ENCODE data around the gene ACVR1B.

Gene ACVR1B

GRCh38 chr12:51926064-51926632 is 25.4 kb upstream of the ACVR1B start:
- Histone ChIP-seq H3K4me3 (ENCODE audit: low read length) (no peak overlapping the region), H3K18ac (ENCODE audit: low read length) (no peak overlapping the region), H3K27me3 (ENCODE audit: insufficient read depth, low read length, poor library complexity) (no peaks in the 10 kb centered on the region), H2AK5ac (ENCODE audit: low read length) (no peak overlapping the region), H3K4me1 (ENCODE audit: control insufficient read depth, low read depth, low read length) (peaks cover 16% of the 10 kb centered on the region), H2BK120ac (ENCODE audit: low read depth, low read length) (no peak overlapping the region), H4K5ac (ENCODE audit: low read length) (no peak overlapping the region), H3K79me2 (ENCODE audit: control insufficient read depth, insufficient read depth, low read length) (no peaks in the 10 kb centered on the region), H3K9ac (ENCODE audit: low read length) (peak overlapping the region; percentile 35), H3K23ac (ENCODE audit: low read length) (no peak overlapping the region), H4K8ac (ENCODE audit: low read depth, low read length) (peak overlapping the region; percentile 39), H2BK5ac (ENCODE audit: low read length) (peak overlapping the region; percentile 59), H3K27ac (ENCODE audit: low read depth, low read length) (peak overlapping the region; percentile 20), H3K4ac (ENCODE audit: low read depth, low read length) (no peak overlapping the region), H2BK15ac (replicated peaks; ENCODE audit: low read depth) (no peak overlapping the region), H3K4me2 (ENCODE audit: low read length) (no peak overlapping the region), H3K79me1 (ENCODE audit: low read length) (no peaks in the 10 kb centered on the region), H3K36me3 (ENCODE audit: control insufficient read depth, insufficient read depth, low read length) (no peaks in the 10 kb centered on the region), H3K56ac (ENCODE audit: low read length) (peak overlapping the region; percentile 77)
- WGBS (ENCODE audit: extremely low coverage, insufficient coverage, low lambda C conversion rate) = no CpG with 5 or more reads among the region's 8 CpGs
- DNase-seq = peak; percentile 79

- no peak overlapping the region for H2AK5ac ChIP-seq (ENCODE audit: low read length)
- no peaks in the 10 kb centered on the region for H3K79me1 ChIP-seq (ENCODE audit: low read length)
- H4K5ac ChIP-seq (ENCODE audit: low read length) = no peak overlapping the region
- no peak overlapping the region for H3K18ac ChIP-seq (ENCODE audit: low read length)
- no peak overlapping the region for H3K4ac ChIP-seq (ENCODE audit: low read depth, low read length)
- no peak overlapping the region for H2BK5ac ChIP-seq (ENCODE audit: low read length)
- H3K4me3 ChIP-seq (ENCODE audit: low read length) = no peak overlapping the region
- H3K4me1 ChIP-seq (ENCODE audit: control insufficient read depth, low read depth, low read length) = peaks cover 15% of the 10 kb centered on the region
- no peak overlapping the region for H3K9ac ChIP-seq (ENCODE audit: low read length)
- H2BK15ac ChIP-seq (replicated peaks; ENCODE audit: low read depth) = no peak overlapping the region
- H3K23ac ChIP-seq (ENCODE audit: low read length) = no peak overlapping the region
- H3K27me3 ChIP-seq (ENCODE audit: insufficient read depth, low read length, poor library complexity) = no peaks in the 10 kb centered on the region
- H3K27ac ChIP-seq (ENCODE audit: low read depth, low read length) = no peak overlapping the region
- no peaks in the 10 kb centered on the region for H3K36me3 ChIP-seq (ENCODE audit: control insufficient read depth, insufficient read depth, low read length)
- DNase-seq = peak; percentile 77
- no peak overlapping the region for H2BK120ac ChIP-seq (ENCODE audit: low read depth, low read length)
- no peaks in the 10 kb centered on the region for H3K79me2 ChIP-seq (ENCODE audit: control insufficient read depth, insufficient read depth, low read length)
- H3K56ac ChIP-seq (ENCODE audit: low read length) = no peak overlapping the region
- WGBS (ENCODE audit: extremely low coverage, insufficient coverage, low lambda C conversion rate) = no CpG with 5 or more reads among the region's 2 CpGs
- no peak overlapping the region for H4K8ac ChIP-seq (ENCODE audit: low read depth, low read length)
- no peak overlapping the region for H3K4me2 ChIP-seq (ENCODE audit: low read length)
Measured at GRCh38 chr12:51926718-51927117, 24.8 kb upstream of the ACVR1B start.

- H2AK5ac ChIP-seq (ENCODE audit: low read length) = no peak overlapping the region
- no CpG with 5 or more reads among the region's 5 CpGs for WGBS (ENCODE audit: extremely low coverage, insufficient coverage, low lambda C conversion rate)
Measured at GRCh38 chr12:51932218-51933076, 19.1 kb upstream of the ACVR1B start.

GRCh38 chr12:51934080-51934479 is 17.4 kb upstream of the ACVR1B start:
- no peak overlapping the region for H3K4me3 ChIP-seq (ENCODE audit: low read length)
- no peak overlapping the region for H3K18ac ChIP-seq (ENCODE audit: low read length)
- WGBS (ENCODE audit: extremely low coverage, insufficient coverage, low lambda C conversion rate) = no CpG with 5 or more reads among the region's 4 CpGs
- no peak overlapping the region for H3K56ac ChIP-seq (ENCODE audit: low read length)
- H2BK15ac ChIP-seq (replicated peaks; ENCODE audit: low read depth) = no peak overlapping the region
- no peak overlapping the region for H3K23ac ChIP-seq (ENCODE audit: low read length)
- H3K4me2 ChIP-seq (ENCODE audit: low read length) = no peak overlapping the region
- H4K5ac ChIP-seq (ENCODE audit: low read length) = no peak overlapping the region
- no peak overlapping the region for H3K27ac ChIP-seq (ENCODE audit: low read depth, low read length)
- DNase-seq = no peak
- H3K79me1 ChIP-seq (ENCODE audit: low read length) = no peaks in the 10 kb centered on the region
- H3K36me3 ChIP-seq (ENCODE audit: control insufficient read depth, insufficient read depth, low read length) = no peaks in the 10 kb centered on the region
- no peak overlapping the region for H3K4ac ChIP-seq (ENCODE audit: low read depth, low read length)
- H3K79me2 ChIP-seq (ENCODE audit: control insufficient read depth, insufficient read depth, low read length) = no peaks in the 10 kb centered on the region
- H3K4me1 ChIP-seq (ENCODE audit: control insufficient read depth, low read depth, low read length) = no peaks in the 10 kb centered on the region
- no peaks in the 10 kb centered on the region for H3K27me3 ChIP-seq (ENCODE audit: insufficient read depth, low read length, poor library complexity)
- no peak overlapping the region for H2BK5ac ChIP-seq (ENCODE audit: low read length)
- no peak overlapping the region for H4K8ac ChIP-seq (ENCODE audit: low read depth, low read length)
- no peak overlapping the region for H2AK5ac ChIP-seq (ENCODE audit: low read length)
- no peak overlapping the region for H2BK120ac ChIP-seq (ENCODE audit: low read depth, low read length)
- no peak overlapping the region for H3K9ac ChIP-seq (ENCODE audit: low read length)

More at GRCh38 chr12:51932218-51933076, 19.1 kb upstream of the ACVR1B start:
- no peaks in the 10 kb centered on the region for H3K4me1 ChIP-seq (ENCODE audit: control insufficient read depth, low read depth, low read length)
- no peak overlapping the region for H2BK5ac ChIP-seq (ENCODE audit: low read length)
- no peak overlapping the region for H2BK15ac ChIP-seq (replicated peaks; ENCODE audit: low read depth)
- no peak overlapping the region for H3K56ac ChIP-seq (ENCODE audit: low read length)
- H3K27ac ChIP-seq (ENCODE audit: low read depth, low read length) = no peak overlapping the region
- no peaks in the 10 kb centered on the region for H3K36me3 ChIP-seq (ENCODE audit: control insufficient read depth, insufficient read depth, low read length)
- no peaks in the 10 kb centered on the region for H3K27me3 ChIP-seq (ENCODE audit: insufficient read depth, low read length, poor library complexity)
- H3K4ac ChIP-seq (ENCODE audit: low read depth, low read length) = no peak overlapping the region
- DNase-seq = no peak
- no peaks in the 10 kb centered on the region for H3K79me1 ChIP-seq (ENCODE audit: low read length)
- no peak overlapping the region for H3K23ac ChIP-seq (ENCODE audit: low read length)
- H4K5ac ChIP-seq (ENCODE audit: low read length) = no peak overlapping the region
- H3K79me2 ChIP-seq (ENCODE audit: control insufficient read depth, insufficient read depth, low read length) = no peaks in the 10 kb centered on the region
- H3K4me3 ChIP-seq (ENCODE audit: low read length) = no peak overlapping the region
- no peak overlapping the region for H3K4me2 ChIP-seq (ENCODE audit: low read length)
- H3K9ac ChIP-seq (ENCODE audit: low read length) = no peak overlapping the region
- no peak overlapping the region for H2BK120ac ChIP-seq (ENCODE audit: low read depth, low read length)
- no peak overlapping the region for H3K18ac ChIP-seq (ENCODE audit: low read length)
- no peak overlapping the region for H4K8ac ChIP-seq (ENCODE audit: low read depth, low read length)

GRCh38 chr12:51937926-51938325 is 13.6 kb upstream of the ACVR1B start:
- Histone ChIP-seq H3K4me3 (ENCODE audit: low read length) (no peak overlapping the region), H3K4me2 (ENCODE audit: low read length) (no peak overlapping the region), H3K4ac (ENCODE audit: low read depth, low read length) (no peak overlapping the region), H2AK5ac (ENCODE audit: low read length) (no peak overlapping the region), H3K18ac (ENCODE audit: low read length) (no peak overlapping the region), H3K79me1 (ENCODE audit: low read length) (no peaks in the 10 kb centered on the region), H3K79me2 (ENCODE audit: control insufficient read depth, insufficient read depth, low read length) (no peaks in the 10 kb centered on the region), H3K9ac (ENCODE audit: low read length) (no peak overlapping the region), H2BK5ac (ENCODE audit: low read length) (no peak overlapping the region), H4K5ac (ENCODE audit: low read length) (no peak overlapping the region), H3K23ac (ENCODE audit: low read length) (no peak overlapping the region), H2BK120ac (ENCODE audit: low read depth, low read length) (no peak overlapping the region), H3K4me1 (ENCODE audit: control insufficient read depth, low read depth, low read length) (peaks cover 2% of the 10 kb centered on the region), H3K56ac (ENCODE audit: low read length) (no peak overlapping the region), H3K27me3 (ENCODE audit: insufficient read depth, low read length, poor library complexity) (no peaks in the 10 kb centered on the region), H3K27ac (ENCODE audit: low read depth, low read length) (no peak overlapping the region), H3K36me3 (ENCODE audit: control insufficient read depth, insufficient read depth, low read length) (no peaks in the 10 kb centered on the region), H4K8ac (ENCODE audit: low read depth, low read length) (no peak overlapping the region), H2BK15ac (replicated peaks; ENCODE audit: low read depth) (no peak overlapping the region)
- DNase-seq = no peak
- WGBS (ENCODE audit: extremely low coverage, insufficient coverage, low lambda C conversion rate) = no CpG with 5 or more reads among the region's 2 CpGs

All from mesendoderm (in vitro differentiated cells).